A549 (cell line): ENCODE measurements around the gene ZNF200. TPM values are rescaled to one million over a fixed set of nuclear protein-coding genes. Genes with fewer than 3 reads are reported as not detected.

ENCODE experiments used
- ATAC-seq, 2 experiments: fragments of 200-7000 bp in 1 of 2; fragments of >200 bp in 1 of 2; cut with Nextera tagmentation in 1 of 2; cut with Tn5 transposase in 1 of 2; 3 replicates each; pipeline versions ENCODE4 v1.8.0 to v1.9.1; 2018 to 2020; ENCODE audit warnings: mild to moderate bottlenecking in 1 of 2, moderate library complexity in 1 of 2
- CTCF ChIA-PET: fragments of 300-600 bp; sonication (Branson Sonifier 250); formaldehyde crosslinking; extraction: SDS; loops from one replicate; lab custom pipeline; 2021; ENCODE audit warnings: antibody characterized with exemption, inconsistent platforms; lab: Yijun Ruan, JAX
- POLR2A ChIA-PET: fragments of 350-600 bp; formaldehyde crosslinking; extraction: SDS; loops from one replicate; lab custom pipeline; 2021; ENCODE audit warnings: antibody characterized with exemption, inconsistent platforms; lab: Yijun Ruan, JAX
- DNase-seq, 2 experiments: peaks; one replicate each; pipeline versions ENCODE4 v3.0.0 to v3.0.0-alpha.2; 2011 to 2016; ENCODE audit warnings: low read depth in 1 of 2, low spot score in 1 of 2
- FAIRE-seq: peaks from 2 replicates; lab custom pipeline; 2011; peaks lifted over from hg19 to GRCh38; lab: Jason Lieb, UNC
- H3K27ac ChIP-seq, 2 experiments: fragments of >200 bp; sonication (Bioruptor Twin); formaldehyde crosslinking; 3 replicates each; pipeline ENCODE4 v1.5.1; 2016 to 2017
- H3K4me1 ChIP-seq: fragments of >200 bp; sonication (Bioruptor Twin); formaldehyde crosslinking; 3 replicates; pipeline ENCODE4 v1.6.1; 2016
- H3K4me2 ChIP-seq: fragments of >200 bp; sonication (Bioruptor Twin); formaldehyde crosslinking; 3 replicates; pipeline ENCODE4 v1.6.1; 2016
- H3K4me3 ChIP-seq: fragments of >200 bp; sonication (Bioruptor Twin); formaldehyde crosslinking; 3 replicates; pipeline ENCODE4 v1.5.1; 2016
- H3K9me3 ChIP-seq: fragments of >200 bp; sonication (Bioruptor Twin); formaldehyde crosslinking; 3 replicates; pipeline ENCODE4 v1.6.1; 2016
- BCL3 ChIP-seq: fragments of >200 bp; sonication (Bioruptor Twin); formaldehyde crosslinking; IDR thresholded peaks from 3 replicates; pipeline ENCODE4 v1.6.1; 2016
- CHD2 ChIP-seq: fragments of 150-350 bp; IDR thresholded peaks from 2 replicates; pipeline ENCODE4 v1.6.1; 2014; ENCODE audit warnings: low read length; ENCODE audit not compliant: partially characterized antibody
- E2F6 ChIP-seq: IDR thresholded peaks from 2 replicates; pipeline ENCODE4 v1.6.1; 2012; ENCODE audit warnings: low read depth, borderline replicate concordance
- FOSL2 ChIP-seq, 2 experiments: fragments of 450-650 bp in 1 of 2; fragments of >200 bp in 1 of 2; sonication (Bioruptor Twin) in 1 of 2; formaldehyde crosslinking; IDR thresholded peaks; 2 replicates each; pipeline versions ENCODE4 v1.5.0 to v1.6.1; 2016 to 2020; ENCODE audit warnings: mild to moderate bottlenecking in 1 of 2, moderate library complexity in 1 of 2
- FOXS1 ChIP-seq: fragments of 250-450 bp; sonication (Bioruptor Pico); IDR thresholded peaks from 2 replicates; pipeline ENCODE4 v1.5.0; 2020; ENCODE audit warnings: mild to moderate bottlenecking, moderate library complexity
- GATA3 ChIP-seq: IDR thresholded peaks from 2 replicates; pipeline ENCODE4 v1.6.1; 2012; ENCODE audit warnings: borderline replicate concordance
- JUN ChIP-seq, 2 experiments: fragments of >200 bp; sonication (Bioruptor Twin); formaldehyde crosslinking; IDR thresholded peaks; 2 replicates in 1 of 2; 3 replicates in 1 of 2; pipeline ENCODE4 v1.6.1; 2016 to 2017
- JUNB ChIP-seq: fragments of >200 bp; sonication (Bioruptor Twin); formaldehyde crosslinking; IDR thresholded peaks from 2 replicates; pipeline ENCODE4 v1.6.1; 2016
- KDM5A ChIP-seq: fragments of 200-600 bp; sonication (generic); IDR thresholded peaks from 2 replicates; pipeline ENCODE4 v1.6.1; 2016; ENCODE audit warnings: antibody characterized with exemption, mild to moderate bottlenecking
- MAX ChIP-seq: IDR thresholded peaks from 2 replicates; pipeline ENCODE4 v1.6.1; 2012
- MYC ChIP-seq: IDR thresholded peaks from 2 replicates; pipeline ENCODE4 v1.6.1; 2012; ENCODE audit warnings: mild to moderate bottlenecking, inconsistent platforms, low read length, improper control_type of control experiment, borderline replicate concordance
- NPAS2 ChIP-seq: fragments of 250-450 bp; sonication (Bioruptor Pico); IDR thresholded peaks from 2 replicates; pipeline ENCODE4 v1.8.0; 2022; ENCODE audit warnings: mild to moderate bottlenecking, moderate library complexity, borderline replicate concordance
- PBX3 ChIP-seq: IDR thresholded peaks from 2 replicates; pipeline ENCODE4 v1.6.1; 2012
- PHF8 ChIP-seq: fragments of 200-600 bp; sonication (generic); IDR thresholded peaks from 2 replicates; pipeline ENCODE4 v1.6.1; 2016; ENCODE audit warnings: low read depth, mild to moderate bottlenecking, antibody characterized with exemption, moderate library complexity, borderline replicate concordance
- POLR2A ChIP-seq: IDR thresholded peaks from 2 replicates; pipeline ENCODE4 v1.6.1; 2012; ENCODE audit warnings: mild to moderate bottlenecking, low read length
- RFX5 ChIP-seq: fragments of 450-650 bp; IDR thresholded peaks from 2 replicates; pipeline ENCODE4 v1.7.1; 2014; ENCODE audit warnings: antibody characterized with exemption, mild to moderate bottlenecking, moderate library complexity
- SREBF2 ChIP-seq: fragments of 450-650 bp; IDR thresholded peaks from 2 replicates; pipeline ENCODE4 v1.6.1; 2014; ENCODE audit warnings: mild to moderate bottlenecking, moderate library complexity
- USF2 ChIP-seq: fragments of 450-650 bp; IDR thresholded peaks from 2 replicates; pipeline ENCODE4 v1.6.1; 2014; ENCODE audit warnings: antibody characterized with exemption
- ZC3H11A ChIP-seq: fragments of 450-650 bp; IDR thresholded peaks from 2 replicates; pipeline ENCODE4 v1.6.1; 2014; ENCODE audit warnings: antibody characterized with exemption, mild to moderate bottlenecking
- ZFP36 ChIP-seq: fragments of 450-650 bp; IDR thresholded peaks from 2 replicates; pipeline ENCODE4 v1.6.1; 2014; ENCODE audit warnings: borderline replicate concordance; ENCODE audit not compliant: partially characterized antibody
- WGBS: methylation state at CpG from one replicate; pipeline ENCODE4 v1.1.6; 2017; ENCODE audit errors: missing lambda C conversion rate; 5-methylcytosine and 5-hydroxymethylcytosine counted together
- polyA minus RNA-seq: library from RNA; depleted of rRNA, polyadenylated mRNA; stranded (reverse); fragments of >200 nt; gene quantifications from 2 replicates; pipeline ENCODE4 v1.2.3, GENCODE V29; 2011; rRNA and poly(A)+ RNA removed
- polyA plus RNA-seq, 4 experiments: library from polyadenylated mRNA; depleted of rRNA in 3 of 4; stranded (reverse); fragments of >200 nt; fragmentation: RNase III in 1 of 4; extraction: RNeasy Plus Mini Kit Qiagen cat#74134 plus additional on column Dnase treatment in 1 of 4; gene quantifications; 2 replicates in 3 of 4; 3 replicates in 1 of 4; pipeline ENCODE4 v1.2.3, GENCODE V29; 2011 to 2017

The ZNF200 gene
- polyA plus RNA-seq (2011; rRNA removed) (7.4 and 7.5 TPM in 2 replicates), polyA plus RNA-seq (2017; fragmentation: RNase III; extraction: RNeasy Plus Mini Kit Qiagen cat#74134 plus additional on column Dnase treatment) (6.5 to 6.9 TPM (median 6.7 TPM) in 3 replicates), polyA minus RNA-seq (7.5 and 8.6 TPM in 2 replicates)
- polyA plus RNA-seq (2012; cell fraction: cytosol; rRNA removed), result 2.7 and 3.4 TPM in 2 replicates
- 3.5 and 4.2 TPM in 2 replicates for polyA plus RNA-seq (2012; cell fraction: nucleus; rRNA removed)

- Histone ChIP-seq H3K4me1 (peaks cover 7% of the 10 kb centered on the region; the same call in 2 of the 3 replicates), H3K4me3 (peak within 1 kb of the TSS; percentile 86), H3K9me3 (peaks cover 43% of the 10 kb centered on the region), H3K4me2 (peak within 1 kb of the TSS; percentile 88), H3K27ac (peak within 1 kb of the TSS; percentile 92 to 96)
- DNase-seq (peak; percentile 94 to 97), FAIRE-seq (no peak), ATAC-seq (peak; percentile 98 to 99)
- ChIA-PET POLR2A (interaction anchor here (2.0 kb wide), 1 partner anchor 48 kb away, joined by 4 read pairs; the partner anchor contains the start of gene ZNF263), CTCF (interaction anchor here (0.9 to 1.5 kb wide), 4 partner anchors 42 to 222 kb away, joined by 3 to 5 read pairs (median 4); no protein-coding TSS in a partner anchor)
- TF ChIP-seq JUN (IDR thresholded peaks at IDR 0.05) (peak; percentile 42 to 56; a peak in 2 of 5 replicates), GATA3 (peak; percentile 65; the same call in 1 of the 2 replicates), JUNB (no peak), ZFP36 (no peak), RFX5 (peak; percentile 63), MYC (no peak), PBX3 (peak; percentile 91), KDM5A (peak; percentile 51; the same call in 1 of the 2 replicates), MAX (peak; percentile 78), BCL3 (0 out of 3 replicates have a peak, but pooled peaks have one; percentile 57), FOSL2 (IDR thresholded peaks at IDR 0.05) (no peak), FOSL2 (CRISPR knock-in tag; IDR thresholded peaks at IDR 0.05) (peak; percentile 34), USF2 (0 out of 2 replicates have a peak, but pooled peaks have one; percentile 4), POLR2A (peak; percentile 79), E2F6 (peak; percentile 78; the same call in 1 of the 2 replicates), SREBF2 (no peak), PHF8 (peak; percentile 83), CHD2 (no peak)
- 0% methylated on average over 20 of the region's 59 CpGs for WGBS
Measured at GRCh38 chr16:3234857-3235561, at the start of gene ZNF200. TSS of gene ZNF200 (minus strand) at chr16:3235158. CDS start at chr16:3233755, 1,403 bp downstream.

- POLR2A ChIA-PET, result interaction anchor here (1.1 to 3.2 kb wide), 10 partner anchors 9 to 174 kb away, joined by 3 to 15 read pairs (median 9); partner anchors contain the start of genes NAA60, OR1F1, TIGD7 and ZNF174
- H3K4me3 ChIP-seq, result peak overlapping the region; percentile 80
- H3K27ac ChIP-seq, result peak overlapping the region; percentile 90 to 97
- CTCF ChIA-PET, result interaction anchor here (0.7 to 1.3 kb wide), 2 partner anchors 17 to 101 kb away, joined by 3 to 4 read pairs; no protein-coding TSS in a partner anchor
- peak overlapping the region; percentile 82 for H3K4me2 ChIP-seq
- DNase-seq, result no peak
- FAIRE-seq, result no peak
- TF ChIP-seq PHF8 (peak; percentile 96), NPAS2 (CRISPR knock-in tag) (peak; percentile 1; the same call in 1 of the 2 replicates), SREBF2 (no peak), JUN (IDR thresholded peaks at IDR 0.05) (0 out of 5 replicates have a peak, but pooled peaks of 1 of the 2 experiments have one; percentile 3), KDM5A (peak; percentile 87), ZC3H11A (no peak), FOXS1 (CRISPR knock-in tag) (no peak)
- peak in 1 of 2 experiments; percentile 19; a peak in 5 of 6 replicates for ATAC-seq
- 71% methylated on average over 15 of the region's 56 CpGs for WGBS
- no peaks in the 10 kb centered on the region for H3K4me1 ChIP-seq
- H3K9me3 ChIP-seq, result peaks cover 45% of the 10 kb centered on the region
Measured at GRCh38 chr16:3283543-3284447, 48.8 kb upstream of the ZNF200 start.
